Effector memory CD8-positive, alpha-beta T cell (primary cell): ENCODE data around the gene SSUH2.
"Not testable (repeated sequence)": the region's sequence is repeated elsewhere in the genome, so short reads cannot be mapped to it uniquely, and the experiment has no call there.

Experiments used
- ATAC-seq: fragments of 150-1000 bp; cut with Tn5 transposase; replicated peaks from 2 replicates; pipeline ENCODE4 v1.10.0; 2021; ENCODE audit warnings: mild to moderate bottlenecking, moderate library complexity
- DNase-seq, 3 experiments: peaks; one replicate each; pipeline ENCODE4 v3.0.0; 2021
- H3K27ac Mint-ChIP-seq, 2 donors: one replicate each; pipeline ENCODE4 v1.8.0; 2022; ENCODE audit warnings: mild to moderate bottlenecking in 2 of 2, mixed read lengths in 2 of 2, moderate library complexity in 2 of 2
- H3K27me3 Mint-ChIP-seq, 2 donors: one replicate each; pipeline ENCODE4 v1.8.0; 2022; ENCODE audit warnings: mixed read lengths in 2 of 2
- H3K36me3 Mint-ChIP-seq: one replicate; pipeline ENCODE4 v1.8.0; 2022; ENCODE audit warnings: mild to moderate bottlenecking, moderate library complexity, mixed read lengths; ENCODE audit not compliant: insufficient read depth
- H3K4me1 Mint-ChIP-seq, 2 donors: one replicate each; pipeline ENCODE4 v1.8.0; 2022; ENCODE audit warnings: low read depth in 2 of 2, mixed read lengths in 2 of 2
- H3K4me3 Mint-ChIP-seq, 2 donors: one replicate each; pipeline ENCODE4 v1.8.0; 2022; ENCODE audit warnings: mild to moderate bottlenecking in 2 of 2, mixed read lengths in 2 of 2, moderate library complexity in 2 of 2
- H3K9me3 Mint-ChIP-seq, 2 donors: one replicate each; pipeline ENCODE4 v1.8.0; 2022; ENCODE audit warnings: mixed read lengths in 2 of 2

SSUH2 gene

GRCh38 chr3:8593021-8593827 is 51.4 kb downstream of the SSUH2 start:
- DNase-seq, result no peak
- Mint-ChIP-seq H3K36me3 (no peaks in the 10 kb centered on the region), H3K4me3 (no peak overlapping the region), H3K4me1 (no peaks in the 10 kb centered on the region), H3K27ac (no peak overlapping the region), H3K9me3 (no peaks in the 10 kb centered on the region), H3K27me3 (peaks cover 6 to 7% of the 10 kb centered on the region in 2 donors)
- ATAC-seq, result no peak

- Mint-ChIP-seq H3K9me3 (no peaks in the 10 kb centered on the region), H3K27ac (no peak overlapping the region), H3K4me1 (no peaks in the 10 kb centered on the region), H3K4me3 (no peak overlapping the region), H3K36me3 (peaks cover 3% of the 10 kb centered on the region), H3K27me3 (peaks cover 0 to 8% of the 10 kb centered on the region in 2 donors)
- no peak for ATAC-seq
- DNase-seq, result no peak
These were observed 54.6 kb downstream of the SSUH2 start for GRCh38 chr3:8589880-8590556.

GRCh38 chr3:8584661-8585060 is 59.9 kb downstream of the SSUH2 start:
- no peak overlapping the region for H3K4me3 Mint-ChIP-seq
- no peaks in the 10 kb centered on the region for H3K9me3 Mint-ChIP-seq
- H3K4me1 Mint-ChIP-seq, result no peaks in the 10 kb centered on the region
- H3K27ac Mint-ChIP-seq, result no peak overlapping the region
- peaks cover 3% of the 10 kb centered on the region for H3K36me3 Mint-ChIP-seq
- ATAC-seq, result no peak
- no peak for DNase-seq
- H3K27me3 Mint-ChIP-seq, result peaks cover 0 to 19% of the 10 kb centered on the region in 2 donors

- ATAC-seq, result no peak
- no peak overlapping the region for H3K4me3 Mint-ChIP-seq
- no peak overlapping the region for H3K27ac Mint-ChIP-seq
- no peak for DNase-seq
- H3K9me3 Mint-ChIP-seq, result no peaks in the 10 kb centered on the region
- H3K36me3 Mint-ChIP-seq, result peaks cover 3% of the 10 kb centered on the region
- peaks cover 0 to 11% of the 10 kb centered on the region in 2 donors for H3K27me3 Mint-ChIP-seq
- no peaks in the 10 kb centered on the region for H3K4me1 Mint-ChIP-seq
These were observed 62.7 kb downstream of the SSUH2 start for GRCh38 chr3:8581806-8582445.

- H3K4me1 Mint-ChIP-seq, result no peaks in the 10 kb centered on the region
- ATAC-seq (no peak), DNase-seq (no peak)
- no peaks in the 10 kb centered on the region for H3K9me3 Mint-ChIP-seq
- no peak overlapping the region for H3K27ac Mint-ChIP-seq
- H3K36me3 Mint-ChIP-seq, result peaks cover 2% of the 10 kb centered on the region
- H3K27me3 Mint-ChIP-seq, result peaks cover 0 to 11% of the 10 kb centered on the region in 2 donors
- no peak overlapping the region for H3K4me3 Mint-ChIP-seq
These were observed 63.2 kb downstream of the SSUH2 start for GRCh38 chr3:8581373-8581772.

GRCh38 chr3:8580434-8580833 is 64.2 kb downstream of the SSUH2 start:
- DNase-seq, H3K36me3 Mint-ChIP-seq, H3K4me1 Mint-ChIP-seq, H3K27ac Mint-ChIP-seq, ATAC-seq, H3K4me3 Mint-ChIP-seq, H3K9me3 Mint-ChIP-seq: not testable (repeated sequence)
- peaks cover 0 to 11% of the 10 kb centered on the region in 2 donors for H3K27me3 Mint-ChIP-seq

- ATAC-seq (no peak), DNase-seq (no peak)
- Mint-ChIP-seq H3K27me3 (peaks cover 0 to 11% of the 10 kb centered on the region in 2 donors), H3K27ac (no peak overlapping the region), H3K4me3 (no peak overlapping the region), H3K9me3 (no peaks in the 10 kb centered on the region), H3K36me3 (no peaks in the 10 kb centered on the region), H3K4me1 (no peaks in the 10 kb centered on the region)
These were observed 64.7 kb downstream of the SSUH2 start for GRCh38 chr3:8579943-8580342.

- H3K27ac Mint-ChIP-seq, result no peak overlapping the region
- H3K9me3 Mint-ChIP-seq, result no peaks in the 10 kb centered on the region
- no peak overlapping the region for H3K4me3 Mint-ChIP-seq
- ATAC-seq (no peak), DNase-seq (no peak)
- no peaks in the 10 kb centered on the region for H3K36me3 Mint-ChIP-seq
- H3K4me1 Mint-ChIP-seq, result no peaks in the 10 kb centered on the region
- peaks cover 0 to 11% of the 10 kb centered on the region in 2 donors for H3K27me3 Mint-ChIP-seq
These were observed 65.5 kb downstream of the SSUH2 start for GRCh38 chr3:8579096-8579495.

GRCh38 chr3:8578282-8578681 is 66.3 kb downstream of the SSUH2 start:
- no peak for DNase-seq
- Mint-ChIP-seq H3K4me3 (no peak overlapping the region), H3K27ac (no peak overlapping the region), H3K4me1 (no peaks in the 10 kb centered on the region), H3K27me3 (peaks cover 0 to 3% of the 10 kb centered on the region in 2 donors), H3K36me3 (no peaks in the 10 kb centered on the region), H3K9me3 (no peaks in the 10 kb centered on the region)
- ATAC-seq, result no peak

GRCh38 chr3:8576841-8577571 is 67.6 kb downstream of the SSUH2 start:
- Mint-ChIP-seq H3K9me3 (no peaks in the 10 kb centered on the region), H3K27me3 (no peaks in the 10 kb centered on the region), H3K27ac (no peak overlapping the region), H3K36me3 (no peaks in the 10 kb centered on the region), H3K4me3 (no peak overlapping the region), H3K4me1 (no peaks in the 10 kb centered on the region)
- DNase-seq, result no peak
- ATAC-seq, result no peak

GRCh38 chr3:8576436-8576835 is 68.2 kb downstream of the SSUH2 start:
- H3K9me3 Mint-ChIP-seq, result no peaks in the 10 kb centered on the region
- H3K4me1 Mint-ChIP-seq, result peaks cover 1 to 2% of the 10 kb centered on the region in 2 donors
- peaks cover 0 to 1% of the 10 kb centered on the region in 2 donors for H3K27me3 Mint-ChIP-seq
- ATAC-seq, result no peak
- no peak overlapping the region for H3K27ac Mint-ChIP-seq
- no peaks in the 10 kb centered on the region for H3K36me3 Mint-ChIP-seq
- no peak overlapping the region for H3K4me3 Mint-ChIP-seq
- DNase-seq, result no peak

- DNase-seq (no peak), ATAC-seq (no peak)
- no peak overlapping the region for H3K4me3 Mint-ChIP-seq
- H3K4me1 Mint-ChIP-seq, result peaks cover 9 to 11% of the 10 kb centered on the region in 2 donors
- H3K27ac Mint-ChIP-seq, result no peak overlapping the region
- H3K9me3 Mint-ChIP-seq, result no peaks in the 10 kb centered on the region
- no peaks in the 10 kb centered on the region for H3K36me3 Mint-ChIP-seq
- H3K27me3 Mint-ChIP-seq, result peaks cover 0 to 10% of the 10 kb centered on the region in 2 donors
These were observed 69.1 kb downstream of the SSUH2 start for GRCh38 chr3:8575364-8576104.
